Eye (tissue), 1 donor: ENCODE measurements around the gene PPM1G.
"Not testable (repeated sequence)": the region's sequence is repeated elsewhere in the genome, so short reads cannot be mapped to it uniquely, and the experiment has no call there.

ENCODE experiments used
- DNase-seq: peaks from one replicate; pipeline ENCODE4 v3.0.0-alpha.2; 2015

Gene PPM1G

GRCh38 chr2:27372937-27373336 is 36.5 kb downstream of the PPM1G start:
- DNase-seq, result no peak

GRCh38 chr2:27370816-27371620 is 38.4 kb downstream of the PPM1G start:
- DNase-seq, result no peak

GRCh38 chr2:27370026-27370815 is 39.2 kb downstream of the PPM1G start, which contains the start of the genes EIF2B4 and SNX17:
TSS of gene EIF2B4 (minus strand) at chr2:27370338. CDS start at chr2:27370314, 24 bp downstream.
TSS of gene SNX17 (plus strand) at chr2:27370616. CDS start at chr2:27370744, 128 bp downstream.
- DNase-seq, result peak; percentile 100

GRCh38 chr2:27369471-27370025 is 39.8 kb downstream of the PPM1G start:
- no peak for DNase-seq

- no peak for DNase-seq
Measured at GRCh38 chr2:27363933-27364332, 45.5 kb downstream of the PPM1G start.

- DNase-seq, result no peak
Measured at GRCh38 chr2:27362678-27363420, 46.5 kb downstream of the PPM1G start.

GRCh38 chr2:27356382-27357181 is 52.8 kb downstream of the PPM1G start, which contains the start of gene GTF3C2:
TSS of gene GTF3C2 (minus strand) at chr2:27356764. CDS start at chr2:27343554, 13,210 bp downstream.
- peak; percentile 99 for DNase-seq

- DNase-seq, result no peak
Measured at GRCh38 chr2:27356056-27356381, 53.4 kb downstream of the PPM1G start.

- no peak for DNase-seq
Measured at GRCh38 chr2:27354597-27354927, 54.8 kb downstream of the PPM1G start.

GRCh38 chr2:27353762-27354596 is 55.4 kb downstream of the PPM1G start:
- no peak for DNase-seq

- not testable (repeated sequence) for DNase-seq
Measured at GRCh38 chr2:27353386-27353761, 56.0 kb downstream of the PPM1G start.

- no peak for DNase-seq
Measured at GRCh38 chr2:27351802-27352598, 57.4 kb downstream of the PPM1G start.

GRCh38 chr2:27350106-27350693 is 59.2 kb downstream of the PPM1G start:
- DNase-seq, result no peak

GRCh38 chr2:27347641-27348040 is 61.8 kb downstream of the PPM1G start:
- no peak for DNase-seq

- DNase-seq, result no peak
Measured at GRCh38 chr2:27336173-27336572, 73.2 kb downstream of the PPM1G start.

GRCh38 chr2:27335311-27335710 is 74.1 kb downstream of the PPM1G start:
- DNase-seq, result no peak
